SW 1271 (cell line): ENCODE data around the gene CEP89.
"Not testable (repeated sequence)": the region's sequence is repeated elsewhere in the genome, so short reads cannot be mapped to it uniquely, and the experiment has no call there.

Experiments
- DNase-seq, 2 experiments: peaks; one replicate each; lab custom pipeline; 2025; lab: John Stamatoyannopoulos, UW

Gene CEP89

GRCh38 chr19:32971715-32972540 lies at the start of gene CEP89, which contains the start of gene FAAP24:
TSS of gene CEP89 (minus strand) at chr19:32971958. CDS start at chr19:32971874, 84 bp downstream.
TSS of gene FAAP24 (plus strand) at chr19:32972242. CDS start at chr19:32973197, 955 bp downstream.
- peak; percentile 92 to 96 for DNase-seq

GRCh38 chr19:33010891-33011290 lies 39.1 kb upstream of the CEP89 start:
- not testable (repeated sequence) for DNase-seq

- no peak for DNase-seq
Measured at GRCh38 chr19:33008738-33009137, 37.0 kb upstream of the CEP89 start.

- no peak for DNase-seq
Measured at GRCh38 chr19:33005440-33005839, 33.7 kb upstream of the CEP89 start.

- not testable (repeated sequence) for DNase-seq
Measured at GRCh38 chr19:33003424-33004024, 31.8 kb upstream of the CEP89 start.

GRCh38 chr19:33002126-33002865 lies 30.5 kb upstream of the CEP89 start:
- not testable (repeated sequence) for DNase-seq

- no peak for DNase-seq
Measured at GRCh38 chr19:33000910-33001309, 29.2 kb upstream of the CEP89 start.

- no peak for DNase-seq
Measured at GRCh38 chr19:33000510-33000909, 28.8 kb upstream of the CEP89 start.

- no peak for DNase-seq
Measured at GRCh38 chr19:32998722-32999121, 27.0 kb upstream of the CEP89 start.

- DNase-seq, result no peak
Measured at GRCh38 chr19:32997716-32998355, 26.1 kb upstream of the CEP89 start.

GRCh38 chr19:32997061-32997464 lies 25.3 kb upstream of the CEP89 start:
- DNase-seq, result not testable (repeated sequence)

- not testable (repeated sequence) for DNase-seq
Measured at GRCh38 chr19:32995966-32996365, 24.2 kb upstream of the CEP89 start.

- DNase-seq, result no peak
Measured at GRCh38 chr19:32988724-32989123, 17.0 kb upstream of the CEP89 start.

GRCh38 chr19:32988254-32988653 lies 16.5 kb upstream of the CEP89 start:
- not testable (repeated sequence) for DNase-seq

- not testable (repeated sequence) for DNase-seq
Measured at GRCh38 chr19:32982488-32982887, 10.7 kb upstream of the CEP89 start.

- DNase-seq, result not testable (repeated sequence)
Measured at GRCh38 chr19:32979807-32980206, 8.0 kb upstream of the CEP89 start.

- not testable (repeated sequence) for DNase-seq
Measured at GRCh38 chr19:32977813-32978212, 6.1 kb upstream of the CEP89 start.

- no peak for DNase-seq
Measured at GRCh38 chr19:32977280-32977679, 5.5 kb upstream of the CEP89 start.

- DNase-seq, result peak; percentile 1 to 24
Measured at GRCh38 chr19:32976223-32976805, 4.6 kb upstream of the CEP89 start.

GRCh38 chr19:32971012-32971595 lies 654 bp downstream of the CEP89 start:
- DNase-seq, result no peak

- no peak for DNase-seq
Measured at GRCh38 chr19:32969549-32969948, 2.2 kb downstream of the CEP89 start.
